COLO668 (cell line): Measurements from ENCODE around the gene TRIM65.
A peak's percentile ranks its signal among the peaks of the same experiment; 100 is the strongest.
"Not testable (repeated sequence)": the region's sequence is repeated elsewhere in the genome, so short reads cannot be mapped to it uniquely, and the experiment has no call there.

Experiments
- DNase-seq: peaks from one replicate; lab custom pipeline; 2025; ENCODE audit not compliant: unreplicated experiment; lab: John Stamatoyannopoulos, UW

TRIM65 gene

DNA sequence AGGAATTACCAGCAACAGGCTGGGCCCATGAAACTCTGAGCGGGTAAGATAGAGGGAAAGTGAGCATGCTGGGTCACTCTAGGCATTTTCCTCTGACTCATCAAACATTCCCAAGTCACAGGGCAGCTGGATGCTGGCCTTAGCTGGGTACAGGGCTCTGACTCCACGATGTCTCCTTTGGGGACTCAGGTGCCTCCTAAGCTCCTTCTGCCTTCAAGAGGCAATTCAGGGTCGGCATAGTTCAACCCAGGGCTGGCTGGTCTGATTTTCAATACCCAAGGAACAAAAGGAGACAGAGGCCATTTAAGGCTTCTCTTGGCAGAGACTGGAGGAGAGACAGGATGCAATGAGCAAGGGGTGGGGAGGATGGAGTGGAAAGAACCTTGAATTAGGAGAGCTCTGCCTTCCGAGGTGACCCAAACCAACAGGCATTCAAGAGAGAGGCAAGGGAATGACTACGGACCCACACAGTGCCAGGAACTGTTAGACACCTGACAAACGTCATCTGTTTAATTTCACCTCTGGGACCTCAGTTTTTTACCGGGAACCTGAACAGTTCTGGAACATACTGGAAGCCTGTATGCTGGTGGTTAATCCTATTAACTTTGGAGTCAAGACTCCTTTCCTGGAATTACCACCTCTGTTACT lies 42.5 kb downstream of the TRIM65 start:
- DNase-seq = no peak

DNA sequence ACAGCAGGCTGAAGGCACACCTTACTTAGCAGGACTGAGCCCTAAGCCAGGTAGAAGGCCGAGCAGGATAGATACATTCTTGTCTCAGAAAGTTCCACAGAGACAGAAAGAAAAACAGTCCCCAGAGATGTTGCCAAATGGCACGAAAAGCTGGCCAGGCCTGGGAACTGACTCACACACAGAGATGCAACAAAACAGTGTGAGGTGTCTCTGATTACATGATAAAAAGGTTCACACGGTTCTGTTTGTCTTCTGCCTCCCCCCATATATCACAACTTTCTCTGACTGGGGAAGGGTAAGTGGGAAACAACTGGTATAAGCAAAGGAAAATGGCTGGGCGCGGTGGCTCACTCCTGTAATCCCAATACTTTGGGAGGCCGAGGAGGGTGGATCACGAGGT lies 43.3 kb downstream of the TRIM65 start:
- no peak for DNase-seq

DNA sequence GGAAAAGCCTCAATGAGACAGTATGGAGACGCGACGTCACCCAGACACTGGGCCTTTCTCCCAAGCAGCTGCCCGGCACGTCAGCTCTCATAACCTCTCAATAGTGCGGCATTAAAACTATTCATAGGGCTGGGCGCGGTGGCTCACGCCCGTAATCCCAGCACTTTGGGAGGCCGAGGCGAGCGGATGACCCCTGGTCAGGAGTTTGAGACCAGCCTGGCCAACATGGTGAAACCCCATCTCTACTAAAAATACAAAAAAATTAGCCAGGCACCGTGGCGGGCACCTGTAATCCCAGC lies 45.1 kb downstream of the TRIM65 start:
- DNase-seq = not testable (repeated sequence)

DNA sequence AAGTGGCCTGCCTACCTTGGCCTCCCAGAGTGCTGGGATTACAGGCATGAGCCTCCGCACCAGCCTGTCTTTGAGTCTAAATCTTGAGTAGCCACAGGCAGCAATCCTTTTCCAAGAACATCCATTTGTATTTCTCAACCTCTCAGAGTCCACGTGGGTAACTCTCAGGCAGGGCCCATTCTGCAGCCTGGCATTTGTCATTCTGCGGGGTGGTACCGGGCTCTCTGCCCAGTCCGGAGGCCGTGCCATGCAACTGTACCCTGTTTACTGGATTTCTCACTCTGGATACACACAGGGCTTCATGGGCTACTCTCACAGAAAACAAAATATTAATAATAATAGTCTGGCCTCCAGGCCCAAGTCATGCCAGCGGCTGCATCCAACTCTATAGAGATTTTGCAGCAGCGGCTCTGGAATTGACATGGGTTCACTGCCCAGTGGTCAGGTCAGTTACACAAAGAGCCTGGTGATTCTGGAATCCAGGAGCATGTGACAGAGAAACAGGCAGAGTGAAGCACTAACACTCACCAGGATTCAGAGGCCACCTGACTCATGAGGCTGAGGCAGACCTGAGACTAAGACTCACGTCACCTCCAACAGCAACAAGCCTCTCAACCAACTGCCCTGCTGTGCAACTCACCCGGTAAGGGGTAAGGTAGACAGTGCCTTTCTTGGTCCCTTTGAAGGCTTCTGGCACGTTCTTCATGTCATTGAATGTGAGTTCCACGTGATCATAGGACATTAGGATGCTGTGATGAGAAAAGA lies 45.6 kb downstream of the TRIM65 start:
- DNase-seq = no peak

DNA sequence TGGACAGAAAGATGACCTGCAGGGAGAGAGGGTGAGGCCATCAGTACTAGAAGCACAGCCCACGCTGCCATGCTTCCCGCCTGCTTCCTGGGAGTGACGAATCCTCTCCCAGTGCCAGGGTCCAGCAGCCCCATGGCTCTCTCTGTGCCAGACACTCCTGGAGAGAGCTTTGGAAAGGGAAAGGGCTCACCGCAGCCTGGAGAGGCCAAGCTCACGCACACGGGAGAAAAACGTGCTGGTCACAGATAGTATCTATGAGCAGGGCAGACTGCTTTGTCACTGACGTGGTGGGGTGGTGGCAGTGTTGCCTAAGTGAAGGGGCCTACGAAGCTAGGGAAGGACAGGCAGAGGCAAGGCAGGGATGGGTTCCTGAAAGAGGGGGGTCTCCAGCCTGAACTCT lies 47.0 kb downstream of the TRIM65 start:
- no peak for DNase-seq

DNA sequence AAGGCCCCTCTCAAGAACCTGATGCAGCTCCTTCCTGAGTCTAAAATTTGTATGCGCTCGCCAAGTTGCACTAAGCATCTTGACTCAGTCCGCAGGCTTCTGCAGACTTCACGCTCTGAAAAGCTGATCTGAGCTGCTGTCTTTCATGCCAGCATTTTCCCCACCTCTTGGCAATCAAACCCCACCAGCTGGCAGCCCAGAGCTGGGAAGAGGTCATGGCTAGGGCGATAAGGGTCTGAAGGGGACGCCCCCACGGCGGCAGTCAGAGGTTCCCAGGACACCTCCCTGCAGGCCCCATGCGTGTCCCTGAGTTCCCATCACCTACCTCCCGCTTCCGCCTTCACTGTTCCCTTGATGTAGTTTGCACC lies 47.5 kb downstream of the TRIM65 start:
- DNase-seq = no peak

DNA sequence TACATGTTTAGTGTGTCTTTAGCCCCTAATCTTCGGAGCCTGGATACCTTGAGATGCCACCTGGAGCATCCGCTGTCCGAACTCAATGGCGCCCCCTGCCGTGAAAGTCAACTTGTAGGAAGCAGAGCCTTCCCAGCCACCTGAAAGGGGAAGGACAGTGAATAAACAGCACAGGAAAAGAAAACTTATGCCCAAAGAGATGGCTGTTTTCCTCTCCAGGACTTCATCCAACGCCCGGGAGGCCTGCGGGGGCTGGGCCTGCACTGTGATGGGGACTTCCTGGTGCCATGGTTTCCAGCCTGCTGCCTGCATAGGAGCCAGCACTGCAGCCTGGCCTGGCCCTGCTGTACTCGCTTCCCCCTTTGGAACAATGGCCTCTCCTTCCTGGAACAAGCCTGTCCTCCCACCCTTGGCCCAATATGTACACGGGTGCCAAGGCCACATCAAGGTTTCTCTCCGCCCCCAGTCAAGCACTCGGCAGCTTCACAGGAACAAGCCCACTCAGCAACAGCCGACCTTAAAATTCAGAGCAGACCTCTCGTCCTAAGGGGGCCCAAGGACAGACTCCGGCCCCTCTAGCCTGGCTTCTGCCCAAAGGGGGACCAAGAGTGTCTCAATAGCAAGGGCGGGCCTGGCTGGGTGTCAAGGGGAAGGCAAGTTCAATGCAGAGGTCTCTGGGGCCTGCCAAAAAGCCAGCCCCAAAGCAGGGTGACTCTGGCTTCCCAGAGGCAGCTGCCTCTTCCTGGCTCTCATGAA lies 48.0 kb downstream of the TRIM65 start:
- peak; percentile 69 for DNase-seq

DNA sequence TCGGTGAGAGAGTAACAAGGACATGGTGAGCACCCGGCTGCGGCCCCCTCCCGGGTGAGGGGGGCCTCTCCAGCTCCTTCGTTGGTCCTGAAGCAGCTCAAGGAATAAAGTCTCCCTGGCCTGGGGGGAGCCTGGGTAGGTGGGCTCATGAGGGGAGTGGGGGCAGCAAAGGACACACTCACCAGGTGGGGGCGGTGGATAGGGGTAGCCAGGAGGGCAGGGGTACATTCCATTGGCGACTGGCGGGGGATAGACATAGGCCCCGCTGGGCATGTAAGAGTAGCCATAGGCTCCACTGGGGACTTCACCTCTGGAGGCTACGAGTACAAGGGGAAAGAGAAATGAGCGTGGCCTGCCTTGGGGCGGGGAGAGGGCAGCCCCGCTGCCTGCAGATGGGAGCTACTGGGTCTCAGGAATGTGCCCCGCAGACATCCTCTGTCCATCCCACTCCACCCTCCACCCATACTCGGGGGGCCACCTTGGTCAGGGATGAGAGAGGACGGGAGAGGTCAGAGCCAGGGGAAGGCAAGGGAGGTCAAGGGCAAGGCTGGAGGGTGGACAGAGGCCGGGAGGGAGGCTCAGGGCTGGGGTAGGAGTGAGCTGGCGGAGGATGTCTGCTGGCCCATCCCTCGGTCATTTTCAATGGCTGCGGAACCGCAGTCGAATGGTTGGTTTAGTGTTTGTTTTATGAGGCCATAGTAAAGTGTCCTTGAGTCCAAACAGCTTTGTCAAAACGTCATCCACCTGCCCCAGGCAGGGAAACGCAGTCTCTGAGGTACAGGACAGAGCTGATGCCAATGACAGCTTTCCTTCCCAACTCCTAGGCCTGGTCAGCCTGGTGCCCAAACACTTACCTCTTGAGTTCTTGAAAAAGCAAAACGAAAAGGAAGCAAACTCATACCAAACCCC lies 48.9 kb downstream of the TRIM65 start:
- no peak for DNase-seq

DNA sequence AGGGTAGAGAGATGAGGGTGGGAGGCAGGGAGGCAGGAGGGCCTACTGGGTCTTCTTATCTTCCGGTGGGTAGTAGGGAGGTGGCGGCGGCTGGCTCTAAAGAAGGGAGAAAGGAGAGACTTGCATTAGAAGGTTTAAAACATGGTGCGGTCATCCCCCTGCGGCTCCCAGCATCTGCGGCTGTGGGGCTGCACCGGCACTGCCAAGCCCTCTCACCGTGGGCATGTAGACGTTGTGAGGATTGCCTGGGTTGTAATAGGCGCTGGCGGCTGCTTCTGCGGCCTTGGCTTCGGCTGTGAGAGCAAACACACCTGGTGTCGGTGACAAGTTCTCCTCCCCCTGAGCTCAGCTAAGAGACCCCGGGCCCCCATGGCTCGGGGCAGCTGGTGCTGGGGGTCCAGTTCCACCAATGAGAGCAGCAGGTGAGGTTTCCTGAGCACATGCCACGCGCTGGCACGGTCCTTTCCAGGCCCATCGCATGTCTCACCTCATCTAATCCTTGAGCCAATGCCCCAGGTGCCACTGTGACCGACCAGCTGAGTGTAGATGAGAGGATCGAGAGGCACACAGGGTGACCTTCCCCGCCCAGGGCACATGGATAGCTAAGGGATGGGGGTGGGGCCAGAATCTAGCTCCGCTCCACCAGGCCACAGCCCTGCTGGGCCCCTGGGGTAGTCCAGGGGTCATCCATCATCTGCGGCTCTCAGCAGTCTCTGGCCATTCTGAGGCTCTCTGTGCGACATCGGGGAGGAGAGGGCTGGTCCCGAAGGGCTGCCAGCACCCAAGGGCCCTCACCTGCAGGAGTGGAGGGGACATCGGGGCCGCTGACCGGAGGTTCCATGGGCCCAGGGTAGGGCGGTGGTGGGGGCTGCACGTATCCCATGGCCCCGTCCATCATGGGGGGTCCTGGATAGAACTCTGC lies 49.8 kb downstream of the TRIM65 start:
- DNase-seq = no peak

DNA sequence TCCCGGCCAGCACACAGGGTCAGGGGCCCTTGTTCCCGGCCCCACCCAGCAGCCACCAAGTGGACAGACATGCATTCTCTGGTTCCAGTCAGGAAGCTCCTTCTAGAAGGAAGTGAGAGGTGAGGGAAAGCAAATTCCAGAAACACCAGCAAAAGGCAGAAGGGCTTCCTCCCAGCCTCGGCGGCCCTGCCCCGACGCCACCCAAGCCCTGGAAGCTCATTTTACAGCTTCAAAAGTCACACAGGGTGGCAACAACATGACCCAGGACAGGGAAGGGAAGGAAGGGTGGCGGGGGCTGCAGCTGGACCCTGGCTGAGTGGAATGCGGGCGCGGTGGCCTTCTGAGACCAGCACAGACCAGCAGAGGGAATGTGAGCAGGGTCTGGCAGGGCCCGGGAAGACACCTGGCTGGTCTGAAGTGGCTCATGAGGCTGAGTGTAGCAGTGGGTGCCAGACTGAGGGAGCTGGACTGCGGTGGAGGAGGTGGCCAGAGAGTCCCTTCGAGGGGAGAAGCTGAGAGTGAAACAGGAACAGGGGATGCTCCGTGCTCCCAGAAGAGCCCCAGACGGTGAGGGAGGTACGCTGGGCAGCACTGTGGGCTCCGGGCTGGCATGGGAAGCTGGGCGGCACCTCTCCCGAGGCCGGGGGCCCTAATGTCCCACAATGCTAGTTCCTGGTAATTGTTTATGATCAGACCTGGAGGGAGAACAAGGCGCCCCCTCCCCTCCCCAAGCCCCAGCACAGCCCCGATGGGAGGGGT lies 50.6 kb downstream of the TRIM65 start:
- no peak for DNase-seq

DNA sequence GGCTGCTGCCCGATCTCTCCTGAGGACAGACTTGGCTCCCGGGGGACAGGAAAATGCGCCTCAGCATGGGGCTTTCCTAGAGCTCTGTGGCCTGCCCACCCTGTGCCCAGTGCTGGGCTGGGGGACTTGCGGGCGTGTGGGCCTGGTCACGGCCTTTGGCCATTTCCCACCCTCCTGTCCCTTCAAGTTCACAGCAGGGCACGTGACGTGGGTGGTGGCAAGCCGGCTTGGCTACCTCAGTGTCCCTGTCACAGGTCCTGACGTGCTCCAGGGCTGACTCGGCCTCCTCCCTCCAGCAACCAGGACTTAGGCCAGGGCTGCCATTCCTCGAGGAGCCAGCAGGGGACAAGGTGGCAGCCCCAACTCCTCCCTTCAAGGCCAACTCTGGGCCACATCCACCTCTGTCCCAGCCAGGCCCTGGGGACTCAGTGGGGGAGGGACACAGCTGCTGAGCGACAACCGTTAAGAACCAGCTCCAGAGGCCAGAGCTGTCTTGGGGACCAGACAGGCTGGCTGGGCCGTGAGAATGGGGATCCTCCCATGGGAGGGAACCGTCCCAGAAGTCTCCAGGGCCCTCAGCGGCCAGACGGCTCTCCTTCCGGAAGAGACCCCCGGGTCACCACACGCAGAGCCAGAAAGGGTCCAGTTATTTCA lies 51.6 kb downstream of the TRIM65 start:
- peak; percentile 53 for DNase-seq

DNA sequence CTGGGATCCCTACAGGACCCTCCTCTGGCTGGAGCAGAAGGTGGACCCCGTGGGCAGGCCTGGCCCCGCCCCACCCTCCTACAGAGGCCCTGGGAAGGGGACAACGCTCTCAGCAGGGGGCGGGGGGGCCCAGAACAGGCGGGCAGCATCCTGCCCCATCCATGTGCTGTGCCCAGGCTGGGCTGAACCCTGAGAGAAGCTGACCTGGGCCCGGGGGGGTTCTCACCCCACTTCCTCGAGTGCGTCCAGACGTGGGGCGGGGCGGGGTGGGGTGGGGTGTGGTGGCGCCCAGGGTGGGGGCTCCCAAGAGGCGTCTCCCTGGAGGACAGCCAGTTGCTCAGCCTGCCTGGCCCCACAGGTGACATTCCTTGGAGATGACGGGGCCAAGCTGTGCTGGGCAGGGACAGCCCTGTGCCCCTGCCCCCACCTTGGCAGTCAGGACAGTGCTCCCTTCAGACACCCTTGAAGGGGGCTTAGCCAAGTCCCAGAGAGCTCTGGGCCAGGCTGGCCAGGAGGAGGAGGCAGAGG lies 52.2 kb downstream of the TRIM65 start:
- no peak for DNase-seq

DNA sequence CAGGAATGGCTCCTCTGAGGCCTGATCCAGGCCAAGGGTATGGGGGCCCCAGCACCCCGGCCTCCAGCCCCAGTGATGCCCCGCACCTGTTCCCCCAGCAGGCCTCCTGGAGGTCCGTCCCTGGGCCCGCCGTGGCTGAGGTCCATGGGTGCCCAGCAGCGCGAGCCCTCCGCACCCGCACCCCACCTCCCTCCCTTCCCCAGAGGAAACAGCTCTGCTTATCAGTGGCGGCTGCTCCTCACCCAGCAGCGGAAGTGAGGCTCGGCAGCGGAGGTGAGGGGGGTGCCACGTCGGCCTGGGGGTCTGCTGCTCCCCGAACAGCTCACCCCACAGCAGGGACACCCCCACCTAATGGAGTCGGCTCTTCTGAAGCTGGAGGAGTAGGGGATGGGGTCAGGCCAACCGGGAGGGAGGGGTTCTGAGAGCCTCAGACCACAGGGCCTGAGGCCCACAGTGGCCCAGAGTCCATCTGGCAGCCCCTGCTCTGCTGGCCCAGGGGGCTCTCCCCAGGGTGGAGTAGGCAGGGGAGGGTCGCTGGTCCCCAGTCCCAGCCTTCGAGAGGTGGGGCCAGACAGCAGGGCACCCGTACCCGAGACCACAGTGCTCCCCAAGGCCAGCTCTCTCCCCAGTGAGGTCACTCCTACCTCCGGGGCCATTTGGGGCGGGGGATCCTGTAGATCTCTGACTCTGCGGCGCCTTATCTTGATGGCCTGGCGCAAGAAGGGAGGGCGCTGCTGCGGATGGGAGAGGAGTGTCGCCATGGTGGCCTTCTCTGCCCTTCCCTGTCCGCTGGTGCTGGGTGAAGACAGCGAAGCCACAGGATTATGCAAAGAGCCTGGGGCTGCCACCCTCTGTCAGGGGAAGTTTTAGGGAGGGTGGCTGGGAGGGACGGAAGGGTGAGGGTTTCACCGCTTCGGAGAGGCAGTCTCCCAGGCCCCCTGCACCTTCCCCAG lies 52.9 kb downstream of the TRIM65 start, which contains the start of gene UNC13D:
UNC13D (minus strand) TSS at position 828 of the 953 bp plus-strand sequence; CDS start at position 761, 67 bp downstream.
- DNase-seq = no peak

DNA sequence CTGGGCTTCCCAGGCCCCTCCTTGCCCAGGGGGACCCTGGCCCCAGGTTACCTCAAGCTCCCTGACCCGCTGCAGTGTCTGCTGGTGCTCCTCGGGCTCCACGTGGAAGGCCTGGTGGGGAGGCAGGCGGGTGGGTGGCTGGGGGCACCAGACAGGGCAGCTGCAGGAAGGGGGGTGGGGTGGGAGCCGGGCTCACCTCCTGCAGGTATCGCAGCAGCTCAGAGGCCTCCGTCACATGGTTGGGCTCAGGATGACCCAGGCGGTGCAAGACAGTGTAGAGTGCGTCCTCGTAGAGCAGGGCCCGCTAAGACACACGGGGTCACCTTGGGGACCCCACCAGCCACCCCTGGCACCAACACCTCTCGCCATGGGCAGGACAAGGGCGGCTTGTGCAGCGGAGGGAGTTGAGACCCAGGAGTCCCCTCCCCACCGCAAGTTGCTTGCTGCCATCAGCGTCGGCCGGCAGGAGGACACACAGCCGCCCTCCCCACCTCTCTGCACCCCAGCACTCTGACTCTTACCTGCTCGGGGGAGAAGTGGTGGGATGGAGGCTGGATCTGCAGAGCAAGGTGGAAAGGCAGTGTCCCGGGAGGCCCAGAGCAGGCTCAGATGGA lies 53.7 kb downstream of the TRIM65 start:
- no peak for DNase-seq

DNA sequence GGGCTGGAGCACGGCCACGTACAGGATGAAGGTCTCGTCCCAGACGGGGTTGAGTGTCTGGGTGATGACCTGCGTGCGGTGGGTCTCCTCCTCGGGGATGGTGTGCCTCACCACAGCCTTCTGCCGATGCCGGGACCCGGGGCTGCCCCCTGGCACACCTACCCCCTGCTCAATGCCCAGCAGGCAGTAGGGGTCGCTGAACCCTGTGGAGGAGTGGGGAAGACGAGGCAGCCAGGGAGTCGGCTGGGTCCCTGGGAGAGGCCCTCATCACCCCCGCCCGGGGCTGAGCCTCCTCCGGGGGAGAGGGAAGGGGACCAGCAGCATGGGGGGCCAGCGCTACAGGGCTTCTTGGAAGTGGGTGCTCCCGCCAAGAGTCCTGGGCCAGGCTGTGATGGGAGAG lies 54.3 kb downstream of the TRIM65 start:
- no peak for DNase-seq

DNA sequence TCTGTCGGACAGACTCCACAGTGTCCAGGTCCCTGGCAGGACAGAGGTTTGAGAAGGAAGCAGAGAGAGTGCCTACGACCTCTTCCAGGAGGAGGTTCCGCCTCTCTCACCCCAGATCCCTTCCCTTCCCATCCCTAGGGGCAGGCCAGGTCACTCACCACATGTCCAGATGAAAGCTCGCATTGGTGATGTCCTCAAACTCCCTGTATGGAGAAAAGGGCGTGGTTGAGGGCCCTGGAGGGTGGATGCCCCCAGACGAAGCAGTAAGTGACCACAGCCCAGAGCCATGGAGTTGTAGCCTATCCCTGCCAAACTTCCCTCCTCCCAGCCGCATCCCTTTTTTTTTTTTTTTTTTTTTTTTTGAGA lies 56.0 kb downstream of the TRIM65 start:
- no peak for DNase-seq
